HG03432 (cell line): ENCODE measurements around the gene RBPJ.

Source experiments
- ATAC-seq: cut with Tn5 transposase; IDR thresholded peaks from one replicate; pipeline ENCODE4 v1.9.1; 2021; ENCODE audit warnings: mild to moderate bottlenecking, moderate library complexity; ENCODE audit not compliant: unreplicated experiment

The RBPJ gene

DNA sequence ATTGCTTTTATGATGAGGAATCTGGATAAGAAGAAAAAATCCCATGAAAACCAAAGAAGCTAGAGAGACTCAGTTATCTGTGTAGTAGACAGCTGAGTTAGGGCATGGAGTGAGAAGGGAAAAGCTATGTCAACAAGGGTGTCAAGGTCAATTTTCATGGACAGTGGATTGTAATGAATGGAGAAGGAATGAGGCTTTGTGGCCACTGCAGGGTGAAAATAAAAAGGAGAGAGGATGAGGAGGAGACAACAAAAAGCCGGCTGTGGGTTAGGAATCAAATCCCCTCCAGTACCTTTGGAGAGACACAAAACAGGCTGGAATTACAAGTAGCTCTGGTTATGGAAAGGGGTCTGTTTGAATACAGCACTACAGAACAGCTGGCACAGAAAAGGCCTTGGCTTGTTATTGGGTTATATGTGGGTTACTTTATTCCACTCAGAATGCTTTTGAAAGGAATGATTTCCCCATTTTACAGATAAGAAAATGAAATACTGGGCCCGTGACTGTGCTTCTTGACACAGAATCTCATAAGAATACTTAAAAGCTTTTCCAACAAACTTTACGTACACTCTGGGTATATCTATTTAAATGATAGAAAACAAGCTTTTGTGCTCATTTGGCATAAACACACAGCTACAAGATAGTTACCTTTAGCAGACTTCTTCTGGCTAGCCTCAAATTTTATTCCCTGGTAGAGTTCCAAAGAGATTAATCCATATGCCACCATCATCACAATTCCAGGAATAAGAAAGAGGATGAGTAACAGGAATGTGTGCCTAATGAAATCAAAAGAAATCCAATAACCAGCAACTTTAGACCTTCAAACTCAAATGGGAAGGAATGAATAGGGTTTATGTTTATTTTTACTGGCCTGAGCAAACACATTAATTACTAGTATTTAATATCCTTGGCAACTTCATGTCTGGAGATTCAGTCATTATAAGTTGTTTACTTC is 162.0 kb downstream of the RBPJ start:
- ATAC-seq = no peak

DNA sequence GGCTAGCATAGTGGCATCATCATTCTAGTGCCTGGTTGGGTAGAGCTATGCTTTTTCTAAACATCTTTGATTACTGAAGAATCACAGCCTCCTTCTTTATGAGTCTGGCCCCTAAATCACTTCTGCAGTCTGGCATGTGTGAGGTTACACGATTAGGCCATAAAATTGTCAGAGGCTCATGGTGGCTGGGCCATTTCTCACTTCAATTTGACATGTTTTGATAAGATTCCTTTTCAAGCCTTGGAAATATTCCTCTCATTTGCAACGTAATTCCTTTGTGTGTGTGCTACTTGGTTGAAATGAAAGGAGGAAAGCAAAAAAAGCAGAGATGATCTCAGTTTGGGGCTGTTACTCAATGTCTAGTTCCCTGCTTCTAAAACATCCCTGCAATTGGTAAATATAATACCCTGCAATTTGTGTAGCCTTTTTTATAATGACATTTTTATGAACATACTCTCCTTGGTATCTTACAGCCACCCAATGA is 163.3 kb downstream of the RBPJ start:
- no peak for ATAC-seq

DNA sequence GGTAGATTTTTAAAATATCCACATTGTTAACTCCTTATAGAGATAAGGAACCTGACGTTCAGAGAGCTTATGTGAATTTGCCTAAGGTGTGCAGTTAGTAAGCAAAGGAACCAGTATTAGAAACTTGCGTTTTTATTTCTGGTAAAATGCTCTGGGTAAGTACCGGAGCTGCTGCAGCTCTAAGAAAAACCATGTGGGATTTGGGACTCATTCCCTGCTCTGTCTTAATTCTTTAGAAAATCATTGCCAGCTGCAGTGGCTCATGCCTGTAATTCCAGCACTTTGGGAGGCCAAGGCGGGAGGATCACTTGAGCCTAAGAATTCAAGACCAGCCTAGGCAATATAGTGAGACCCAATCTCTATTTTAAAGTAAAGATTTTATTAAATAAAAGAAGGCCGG is 163.7 kb downstream of the RBPJ start:
- ATAC-seq = no peak
